IMR-90 (cell line): ENCODE results near the gene DTD1. TPM values are rescaled to one million over a fixed set of nuclear protein-coding genes. Genes with fewer than 3 reads are reported as not detected.

Experiments
- ATAC-seq: fragments of 200-7000 bp; cut with Tn5 transposase; 2 replicates; pipeline ENCODE4 v1.9.1; 2020; ENCODE audit warnings: low read depth, mild to moderate bottlenecking, moderate library complexity
- BruUV-seq: library from RNA; stranded (reverse); fragments of 400-500 nt; replicated peaks from 2 replicates; lab custom pipeline; 2021; lab: Mats Ljungman, UMichigan
- CTCF ChIA-PET: fragments of 300-600 bp; formaldehyde crosslinking; extraction: SDS; loops from one replicate; lab custom pipeline; 2021; ENCODE audit warnings: antibody characterized with exemption; lab: Yijun Ruan, JAX
- POLR2A ChIA-PET: fragments of 300-600 bp; sonication (Branson Sonifier 250); formaldehyde crosslinking; loops from one replicate; lab custom pipeline; 2022; ENCODE audit warnings: antibody characterized with exemption; ENCODE audit not compliant: unreplicated experiment; lab: Charles Lee
- DNase-seq: peaks from one replicate; pipeline ENCODE4 v3.0.0; 2013
- H2AFZ ChIP-seq: replicated peaks from 2 replicates; pipeline ENCODE3; 2013; ENCODE audit warnings: low read length, mild to moderate bottlenecking; ENCODE audit not compliant: poor library complexity
- H2AK5ac ChIP-seq: 2 replicates; pipeline ENCODE4 v1.6.1; 2013; ENCODE audit warnings: low read depth, low read length, inconsistent platforms
- H2AK9ac ChIP-seq: replicated peaks from 2 replicates; pipeline ENCODE3; 2013; ENCODE audit warnings: mild to moderate bottlenecking, low read depth, low read length, moderate library complexity; ENCODE audit not compliant: poor library complexity
- H2BK120ac ChIP-seq: 2 replicates; pipeline ENCODE4 v1.6.1; 2013; ENCODE audit warnings: low read depth, low read length, inconsistent platforms
- H2BK15ac ChIP-seq: 3 replicates; pipeline ENCODE4 v1.6.1; 2013; ENCODE audit warnings: low read depth, low read length, inconsistent platforms
- H2BK20ac ChIP-seq: 2 replicates; pipeline ENCODE4 v1.6.1; 2013; ENCODE audit warnings: low read depth, mild to moderate bottlenecking, inconsistent platforms, low read length, moderate library complexity
- H2BK5ac ChIP-seq: 2 replicates; pipeline ENCODE4 v1.6.1; 2013; ENCODE audit warnings: mild to moderate bottlenecking, low read depth, low read length, inconsistent platforms; ENCODE audit not compliant: poor library complexity, severe bottlenecking
- H3K14ac ChIP-seq: replicated peaks from 2 replicates; pipeline ENCODE4 v1.6.1; 2013; ENCODE audit warnings: low read depth, low read length, inconsistent platforms
- H3K18ac ChIP-seq: 2 replicates; pipeline ENCODE4 v1.6.1; 2013; ENCODE audit warnings: low read depth, low read length, control low read depth
- H3K23ac ChIP-seq: 2 replicates; pipeline ENCODE4 v1.6.1; 2013; ENCODE audit warnings: low read depth, low read length, inconsistent platforms
- H3K27ac ChIP-seq: 2 replicates; pipeline ENCODE4 v1.5.1; 2013; ENCODE audit warnings: mild to moderate bottlenecking, control low read depth, low read length; ENCODE audit not compliant: insufficient read depth
- H3K27me3 ChIP-seq: 2 replicates; pipeline ENCODE4 v1.6.1; 2013; ENCODE audit warnings: low read length; ENCODE audit not compliant: control insufficient read depth, insufficient read depth
- H3K36me3 ChIP-seq: 2 replicates; pipeline ENCODE4 v1.6.1; 2013; ENCODE audit warnings: low read length, mixed read lengths; ENCODE audit not compliant: control insufficient read depth, insufficient read depth
- H3K4ac ChIP-seq: 2 replicates; pipeline ENCODE4 v1.6.1; 2013; ENCODE audit warnings: low read depth, low read length, inconsistent platforms
- H3K4me1 ChIP-seq: 2 replicates; pipeline ENCODE4 v1.6.1; 2013; ENCODE audit warnings: low read length, mixed read lengths; ENCODE audit not compliant: control insufficient read depth, insufficient read depth
- H3K4me2 ChIP-seq: 2 replicates; pipeline ENCODE4 v1.6.1; 2013; ENCODE audit warnings: low read depth, mild to moderate bottlenecking, control low read depth, low read length, moderate library complexity
- H3K4me3 ChIP-seq: 2 replicates; pipeline ENCODE4 v1.5.1; 2013; ENCODE audit warnings: low read depth, mild to moderate bottlenecking, control low read depth, low read length, moderate library complexity; ENCODE audit not compliant: insufficient read depth
- H3K56ac ChIP-seq: 2 replicates; pipeline ENCODE4 v1.6.1; 2013; ENCODE audit warnings: low read length, inconsistent platforms; ENCODE audit not compliant: insufficient read depth; ENCODE audit errors: extremely low read depth
- H3K79me1 ChIP-seq, 2 experiments: 2 replicates each; pipeline ENCODE4 v1.6.1; 2013; ENCODE audit warnings: low read length in 2 of 2, inconsistent platforms in 1 of 2, low read depth in 1 of 2
- H3K9ac ChIP-seq: 2 replicates; pipeline ENCODE4 v1.6.1; 2013; ENCODE audit warnings: low read depth, low read length, control low read depth
- H3K9me1 ChIP-seq: 2 replicates; pipeline ENCODE4 v1.6.1; 2013; ENCODE audit warnings: low read length, inconsistent platforms; ENCODE audit not compliant: insufficient read depth
- H3K9me3 ChIP-seq: 2 replicates; pipeline ENCODE4 v1.6.1; 2013; ENCODE audit warnings: low read length; ENCODE audit not compliant: control insufficient read depth, insufficient read depth
- H4K20me1 ChIP-seq: 2 replicates; pipeline ENCODE4 v1.6.1; 2013; ENCODE audit warnings: low read length, inconsistent platforms; ENCODE audit not compliant: insufficient read depth
- H4K5ac ChIP-seq: 2 replicates; pipeline ENCODE4 v1.6.1; 2013; ENCODE audit warnings: mild to moderate bottlenecking, low read depth, low read length, control low read depth
- H4K8ac ChIP-seq, 2 experiments: 2 replicates each; pipeline ENCODE4 v1.6.1; 2013; ENCODE audit warnings: low read depth in 2 of 2, low read length in 2 of 2, control low read depth in 1 of 2, inconsistent platforms in 1 of 2
- H4K91ac ChIP-seq: 2 replicates; pipeline ENCODE4 v1.6.1; 2013; ENCODE audit warnings: low read depth, low read length, inconsistent platforms; ENCODE audit not compliant: insufficient read depth
- CEBPB ChIP-seq: IDR thresholded peaks from 2 replicates; pipeline ENCODE4 v1.6.1; 2012; ENCODE audit warnings: low read depth, low read length, improper control_type of control experiment
- MAFK ChIP-seq: IDR thresholded peaks from 2 replicates; pipeline ENCODE4 v1.6.1; 2012; ENCODE audit warnings: low read depth, low read length, improper control_type of control experiment
- MXI1 ChIP-seq: IDR thresholded peaks from 2 replicates; pipeline ENCODE4 v1.6.1; 2012; ENCODE audit warnings: low read depth, mild to moderate bottlenecking, low read length, moderate library complexity, borderline replicate concordance
- NFE2L2 ChIP-seq: fragments of 150-350 bp; IDR thresholded peaks from 2 replicates; pipeline ENCODE4 v1.6.1; 2016; ENCODE audit warnings: low read depth, mild to moderate bottlenecking, low read length
- RCOR1 ChIP-seq: IDR thresholded peaks from 2 replicates; pipeline ENCODE4 v1.6.1; 2012; ENCODE audit warnings: mild to moderate bottlenecking, low read length, improper control_type of control experiment; ENCODE audit not compliant: insufficient replicate concordance
- SMC3 ChIP-seq: fragments of 150-350 bp; IDR thresholded peaks from 2 replicates; pipeline ENCODE4 v1.6.1; 2016; ENCODE audit warnings: low read depth, mild to moderate bottlenecking, antibody characterized with exemption, low read length, moderate library complexity
- USF2 ChIP-seq: fragments of 150-350 bp; IDR thresholded peaks from 2 replicates; pipeline ENCODE4 v1.6.1; 2017; ENCODE audit warnings: mild to moderate bottlenecking, antibody characterized with exemption, low read length, low read depth
- WGBS, 2 experiments: methylation state at CpG; one replicate each; pipeline versions ENCODE4 v1.1.5 to v1.1.7; 2013; ENCODE audit warnings: missing lambda C conversion rate in 2 of 2; ENCODE audit not compliant: insufficient read length in 1 of 2; ENCODE audit errors: extremely low coverage in 2 of 2; 5-methylcytosine and 5-hydroxymethylcytosine counted together
- dilution Hi-C: fragments of 300-500 bp; cut with HindIII; formaldehyde crosslinking; loops from one replicate; pipeline ENCODE4 v1.14.3; 2018; ENCODE audit warnings: low sequenced_read_pairs; ENCODE audit not compliant: unreplicated experiment
- in situ Hi-C: fragments of 300-500 bp; cut with MboI; formaldehyde crosslinking; loops from 3 replicates; pipeline ENCODE4 v1.14.3; 2019; ENCODE audit warnings: low sequenced_read_pairs, inconsistent platforms, mixed read lengths
- intact Hi-C: fragments of 100-400 bp; cut with micrococcal nuclease; formaldehyde crosslinking; loops from 2 replicates; pipeline ENCODE4 v1.10.0; 2022
- polyA plus RNA-seq, 3 experiments: library from polyadenylated mRNA; depleted of rRNA; stranded (reverse); fragments of >200 nt; gene quantifications; 2 replicates each; pipeline ENCODE4 v1.2.3, GENCODE V29; 2012; ENCODE audit warnings: low replicate concordance in 1 of 3
- total RNA-seq: library from RNA; depleted of rRNA; stranded (reverse); fragments of >200 nt; gene quantifications from 2 replicates; pipeline ENCODE4 v1.2.3, GENCODE V29; 2012
- TF ChIP-seq, protein P1 (sequence below): conservative IDR thresholded peaks from 2 replicates; pipeline ENCODE4 v1.5.1; 2012; ENCODE audit warnings: mild to moderate bottlenecking, low read depth, low read length, improper control_type of control experiment
- TF ChIP-seq, protein P2 (sequence below): fragments of 150-350 bp; IDR thresholded peaks from 2 replicates; pipeline ENCODE4 v1.6.1; 2016; ENCODE audit warnings: low read depth, mild to moderate bottlenecking, low read length, moderate library complexity, borderline replicate concordance

The DTD1 gene
- total and polyA plus RNA-seq, 2 of the 4 experiments (the other 2 are of a cell fraction): 73.1 to 101 TPM

DNA sequence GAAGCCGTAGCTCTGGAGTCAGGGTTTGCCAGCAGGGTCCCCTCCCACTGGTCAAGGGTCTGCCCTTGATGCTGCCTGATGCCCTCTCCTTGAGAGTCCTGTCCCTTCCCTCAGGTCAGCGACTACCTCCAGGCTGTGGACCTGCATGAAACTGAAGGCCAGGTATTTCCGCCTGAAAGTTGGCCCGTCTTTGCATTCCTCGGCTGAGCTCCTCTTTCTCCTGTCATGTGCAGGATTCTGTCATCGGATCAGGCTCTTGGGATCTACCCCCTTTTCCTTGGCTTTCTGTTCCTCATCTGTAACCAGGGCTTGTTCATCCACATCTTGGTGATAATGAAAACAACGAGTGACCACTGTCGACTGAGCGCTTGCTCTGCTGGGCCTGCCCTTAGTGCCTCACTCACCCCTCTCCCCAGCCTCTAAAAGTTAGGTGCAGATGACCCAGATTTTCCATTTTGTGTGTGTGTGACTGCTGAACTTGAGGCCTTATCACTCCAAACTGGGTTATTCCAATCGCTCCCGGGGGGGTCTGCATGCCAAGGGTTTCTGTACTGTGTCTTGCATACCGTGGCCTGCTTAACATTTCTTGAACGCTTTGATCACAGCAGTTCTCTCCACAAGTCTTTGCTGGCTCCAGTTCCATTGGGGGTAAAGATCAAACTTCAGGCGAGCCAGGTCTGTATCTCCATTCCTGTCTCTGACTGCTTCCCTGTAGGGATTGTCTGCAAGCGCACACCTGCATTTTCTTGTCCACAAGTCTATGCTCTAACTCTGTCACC is 81.6 kb downstream of the DTD1 start:
- WGBS, 2 experiments: 89% methylated on average over 5 of the region's 15 CpGs; no CpG with 5 or more reads in 1 of the 2 experiments
- BruUV-seq: no TSS peak
- Histone ChIP-seq H2AK5ac (no peak overlapping the region), H3K14ac (no peak overlapping the region), H4K91ac (no peak overlapping the region), H3K4me3 (no peak overlapping the region), H3K56ac (no peak overlapping the region), H4K8ac (no peak overlapping the region), H3K4me1 (no peaks in the 10 kb centered on the region), H3K36me3 (no peaks in the 10 kb centered on the region; the same call in 1 of the 2 replicates), H2BK15ac (no peak overlapping the region), H3K9me1 (0 out of 2 replicates have a peak, but pooled peaks cover 5% of the 10 kb centered on the region), H3K9me3 (no peaks in the 10 kb centered on the region), H2AK9ac (no peak overlapping the region), H4K5ac (no peak overlapping the region), H3K79me1 (peaks cover 7% of the 10 kb centered on the region in 2 experiments; a peak in 3 of 4 replicates), H4K20me1 (no peaks in the 10 kb centered on the region), H3K23ac (no peak overlapping the region), H3K27ac (no peak overlapping the region), H2AFZ (no peak overlapping the region), H2BK20ac (no peak overlapping the region), H3K27me3 (no peaks in the 10 kb centered on the region), H2BK120ac (no peak overlapping the region), H3K4ac (no peak overlapping the region), H2BK5ac (no peak overlapping the region), H3K18ac (no peak overlapping the region), H3K4me2 (no peak overlapping the region), H3K9ac (no peak overlapping the region)
- dilution Hi-C loops (no loop called here), in situ Hi-C loops (no loop called here), intact Hi-C loops (no loop called here)
- DNase-seq (no peak), ATAC-seq (no peak)
- ChIA-PET CTCF (no interaction called here), POLR2A (no interaction called here)
- TF ChIP-seq CEBPB (no peak), NFE2L2 (no peak), MXI1 (no peak), SMC3 (no peak), RCOR1 (no peak), USF2 (no peak), MAFK (no peak)
- TF ChIP-seq, protein P1, sequence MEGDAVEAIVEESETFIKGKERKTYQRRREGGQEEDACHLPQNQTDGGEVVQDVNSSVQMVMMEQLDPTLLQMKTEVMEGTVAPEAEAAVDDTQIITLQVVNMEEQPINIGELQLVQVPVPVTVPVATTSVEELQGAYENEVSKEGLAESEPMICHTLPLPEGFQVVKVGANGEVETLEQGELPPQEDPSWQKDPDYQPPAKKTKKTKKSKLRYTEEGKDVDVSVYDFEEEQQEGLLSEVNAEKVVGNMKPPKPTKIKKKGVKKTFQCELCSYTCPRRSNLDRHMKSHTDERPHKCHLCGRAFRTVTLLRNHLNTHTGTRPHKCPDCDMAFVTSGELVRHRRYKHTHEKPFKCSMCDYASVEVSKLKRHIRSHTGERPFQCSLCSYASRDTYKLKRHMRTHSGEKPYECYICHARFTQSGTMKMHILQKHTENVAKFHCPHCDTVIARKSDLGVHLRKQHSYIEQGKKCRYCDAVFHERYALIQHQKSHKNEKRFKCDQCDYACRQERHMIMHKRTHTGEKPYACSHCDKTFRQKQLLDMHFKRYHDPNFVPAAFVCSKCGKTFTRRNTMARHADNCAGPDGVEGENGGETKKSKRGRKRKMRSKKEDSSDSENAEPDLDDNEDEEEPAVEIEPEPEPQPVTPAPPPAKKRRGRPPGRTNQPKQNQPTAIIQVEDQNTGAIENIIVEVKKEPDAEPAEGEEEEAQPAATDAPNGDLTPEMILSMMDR: no peak
- TF ChIP-seq, protein P2, sequence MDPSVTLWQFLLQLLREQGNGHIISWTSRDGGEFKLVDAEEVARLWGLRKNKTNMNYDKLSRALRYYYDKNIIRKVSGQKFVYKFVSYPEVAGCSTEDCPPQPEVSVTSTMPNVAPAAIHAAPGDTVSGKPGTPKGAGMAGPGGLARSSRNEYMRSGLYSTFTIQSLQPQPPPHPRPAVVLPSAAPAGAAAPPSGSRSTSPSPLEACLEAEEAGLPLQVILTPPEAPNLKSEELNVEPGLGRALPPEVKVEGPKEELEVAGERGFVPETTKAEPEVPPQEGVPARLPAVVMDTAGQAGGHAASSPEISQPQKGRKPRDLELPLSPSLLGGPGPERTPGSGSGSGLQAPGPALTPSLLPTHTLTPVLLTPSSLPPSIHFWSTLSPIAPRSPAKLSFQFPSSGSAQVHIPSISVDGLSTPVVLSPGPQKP: no peak
